Measurements from ENCODE around the gene PAXX. TPM values are rescaled to one million over a fixed set of nuclear protein-coding genes. Genes with fewer than 3 reads are reported as not detected.

The PAXX gene
- polyA plus RNA-seq, 1 donor (not counting 4 experiments of a cell fraction or from before 2014, with no cell fraction given) = 11.2 TPM

GRCh38 chr9:136960212-136960937, 31.8 kb upstream of the PAXX start:
- Histone ChIP-seq H4K20me1 (ENCODE audit: control insufficient read depth, extremely low read depth, insufficient read depth, low read length) (no peaks in the 10 kb centered on the region), H3K9me1 (ENCODE audit: control insufficient read depth, extremely low read depth, insufficient read depth, low read length) (no peaks in the 10 kb centered on the region), H3K4me1 (ENCODE audit: control insufficient read depth, extremely low read depth, insufficient read depth, low read length) (peaks cover 8% of the 10 kb centered on the region), H2AFZ (ENCODE audit: control insufficient read depth, low read length) (no peak overlapping the region), H3K9me3 (ENCODE audit: control insufficient read depth, low read depth, low read length) (no peaks in the 10 kb centered on the region), H3K9ac (ENCODE audit: control insufficient read depth, extremely low read depth, insufficient read depth, low read length) (no peak overlapping the region), H3K4me2 (ENCODE audit: control insufficient read depth, extremely low read depth, insufficient read depth, low read depth, low read length) (no peak overlapping the region), H3K79me2 (ENCODE audit: control insufficient read depth, insufficient read depth, low read length) (no peaks in the 10 kb centered on the region), H3K27ac (ENCODE audit: control insufficient read depth, insufficient read depth, low read length) (no peak overlapping the region), H3K4me3 (ENCODE audit: control insufficient read depth in 2 of 3, extremely low read depth in 1 of 3, insufficient read depth in 2 of 3, low read depth in 1 of 3, low read length in 3 of 3) (no peak overlapping the region), H3K36me3 (ENCODE audit: control insufficient read depth in 2 of 2, extremely low read depth in 1 of 2, insufficient read depth in 2 of 2, low read length in 2 of 2) (no peaks in the 10 kb centered on the region), H3K27me3 (ENCODE audit: control insufficient read depth, extremely low read depth, insufficient read depth, low read length) (peaks cover 5% of the 10 kb centered on the region)
- DNase-seq (ENCODE audit: low read depth, low spot score) (no peak), FAIRE-seq (no peak)
- TF ChIP-seq CTCF (optimal IDR thresholded peaks at IDR 0.05 in 1 of 3, IDR thresholded peaks at IDR 0.05 in 1 of 3, conservative IDR thresholded peaks at IDR 0.05 in 1 of 3; ENCODE audit: extremely low read depth in 1 of 3, insufficient read depth in 2 of 3, low read length in 3 of 3) (no peak), EZH2 (IDR thresholded peaks at IDR 0.05; ENCODE audit: low read length) (no peak)
- dilution Hi-C loops (cut with MboI; ENCODE audit: extremely low pct_ligation_motif_present, low sequenced_read_pairs) = no loop called here

- Histone ChIP-seq H3K9ac (ENCODE audit: control insufficient read depth, extremely low read depth, insufficient read depth, low read length) (no peak overlapping the region), H3K36me3 (ENCODE audit: control insufficient read depth in 2 of 2, extremely low read depth in 1 of 2, insufficient read depth in 2 of 2, low read length in 2 of 2) (no peaks in the 10 kb centered on the region), H3K4me2 (ENCODE audit: control insufficient read depth, extremely low read depth, insufficient read depth, low read depth, low read length) (no peak overlapping the region), H3K27me3 (ENCODE audit: control insufficient read depth, extremely low read depth, insufficient read depth, low read length) (peaks cover 5% of the 10 kb centered on the region), H4K20me1 (ENCODE audit: control insufficient read depth, extremely low read depth, insufficient read depth, low read length) (no peaks in the 10 kb centered on the region), H3K79me2 (ENCODE audit: control insufficient read depth, insufficient read depth, low read length) (no peaks in the 10 kb centered on the region), H3K4me3 (ENCODE audit: control insufficient read depth in 2 of 3, extremely low read depth in 1 of 3, insufficient read depth in 2 of 3, low read depth in 1 of 3, low read length in 3 of 3) (no peak overlapping the region), H2AFZ (ENCODE audit: control insufficient read depth, low read length) (no peak overlapping the region), H3K27ac (ENCODE audit: control insufficient read depth, insufficient read depth, low read length) (no peak overlapping the region), H3K9me3 (ENCODE audit: control insufficient read depth, low read depth, low read length) (no peaks in the 10 kb centered on the region), H3K4me1 (ENCODE audit: control insufficient read depth, extremely low read depth, insufficient read depth, low read length) (peaks cover 8% of the 10 kb centered on the region), H3K9me1 (ENCODE audit: control insufficient read depth, extremely low read depth, insufficient read depth, low read length) (no peaks in the 10 kb centered on the region)
- DNase-seq (ENCODE audit: low read depth, low spot score) = no peak
- FAIRE-seq = no peak
- TF ChIP-seq CTCF (optimal IDR thresholded peaks at IDR 0.05 in 1 of 3, IDR thresholded peaks at IDR 0.05 in 1 of 3, conservative IDR thresholded peaks at IDR 0.05 in 1 of 3; ENCODE audit: extremely low read depth in 1 of 3, insufficient read depth in 2 of 3, low read length in 3 of 3) = no peak
- dilution Hi-C loops (cut with MboI; ENCODE audit: extremely low pct_ligation_motif_present, low sequenced_read_pairs) = no loop called here
These were observed 31.3 kb upstream of the PAXX start for GRCh38 chr9:136960938-136961275.
